ENCODE measurements around the gene KRT26.
"Not testable (repeated sequence)": the region's sequence is repeated elsewhere in the genome, so short reads cannot be mapped to it uniquely, and the experiment has no call there.

The KRT26 gene

DNA sequence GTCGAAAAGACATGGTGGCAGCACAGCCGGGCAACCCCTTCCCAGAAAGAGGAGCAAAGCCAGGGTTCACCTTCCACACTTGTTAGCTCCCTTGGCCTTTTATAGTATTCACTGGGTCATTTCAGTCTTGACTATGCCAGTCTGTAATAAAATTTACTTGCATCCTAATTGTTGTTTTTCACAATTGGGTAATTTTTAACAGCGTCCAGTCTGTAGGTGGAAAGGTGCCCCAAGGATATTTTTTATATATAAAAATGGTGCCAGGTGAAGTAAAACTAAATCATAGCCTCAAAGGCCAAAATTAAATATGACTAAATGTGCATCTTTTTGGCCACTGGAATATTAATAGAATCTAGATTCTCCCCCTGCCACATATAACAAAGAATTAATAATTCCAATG is at the start of gene KRT26:
Gene KRT26, minus strand, starts transcription at position 101 of the 400 bp plus-strand sequence. Its CDS starts 88 bp downstream, at position 13.
- DNase-seq (ENCODE audit: low read depth in 1 of 2, low spot score in 1 of 2), result no peak

- no peak for DNase-seq (ENCODE audit: low read depth in 1 of 2, low spot score in 1 of 2)
Observed at GRCh38 chr17:40821536-40821935, 49.5 kb upstream of the KRT26 start.

GRCh38 chr17:40820228-40820838 is 48.3 kb upstream of the KRT26 start:
- DNase-seq (ENCODE audit: low read depth in 1 of 2, low spot score in 1 of 2), result no peak

GRCh38 chr17:40819528-40820125 is 47.6 kb upstream of the KRT26 start:
- no peak for DNase-seq (ENCODE audit: low read depth in 1 of 2, low spot score in 1 of 2)

- DNase-seq (ENCODE audit: low read depth in 1 of 2, low spot score in 1 of 2), result peak; percentile 71 to 75
Observed at GRCh38 chr17:40818733-40819527, 46.9 kb upstream of the KRT26 start.

GRCh38 chr17:40818343-40818732 is 46.3 kb upstream of the KRT26 start:
- DNase-seq (ENCODE audit: low read depth in 1 of 2, low spot score in 1 of 2), result no peak

- no peak for DNase-seq (ENCODE audit: low read depth in 1 of 2, low spot score in 1 of 2)
Observed at GRCh38 chr17:40817103-40817682, 45.2 kb upstream of the KRT26 start.

DNA sequence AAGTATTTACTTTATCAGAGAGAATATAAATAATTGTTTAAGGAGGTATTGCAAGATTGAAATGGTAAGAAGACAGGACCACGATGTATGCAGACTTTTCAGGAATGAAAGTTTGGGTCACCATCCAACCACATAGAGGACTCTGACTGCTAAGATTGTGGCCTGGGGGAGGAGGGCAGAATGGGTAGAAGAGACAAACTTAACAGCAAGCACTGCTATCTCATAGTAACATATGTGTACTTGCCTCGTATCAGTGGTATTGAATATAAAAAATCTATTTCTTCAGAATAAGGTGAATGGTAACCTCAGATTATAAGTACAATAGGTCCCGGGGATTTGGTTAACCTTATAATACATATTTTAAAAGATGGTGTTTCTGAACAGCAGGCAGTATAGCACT is 44.6 kb upstream of the KRT26 start:
- DNase-seq (ENCODE audit: low read depth in 1 of 2, low spot score in 1 of 2), result no peak

GRCh38 chr17:40815381-40815780 is 43.4 kb upstream of the KRT26 start:
- DNase-seq (ENCODE audit: low read depth in 1 of 2, low spot score in 1 of 2), result no peak

DNA sequence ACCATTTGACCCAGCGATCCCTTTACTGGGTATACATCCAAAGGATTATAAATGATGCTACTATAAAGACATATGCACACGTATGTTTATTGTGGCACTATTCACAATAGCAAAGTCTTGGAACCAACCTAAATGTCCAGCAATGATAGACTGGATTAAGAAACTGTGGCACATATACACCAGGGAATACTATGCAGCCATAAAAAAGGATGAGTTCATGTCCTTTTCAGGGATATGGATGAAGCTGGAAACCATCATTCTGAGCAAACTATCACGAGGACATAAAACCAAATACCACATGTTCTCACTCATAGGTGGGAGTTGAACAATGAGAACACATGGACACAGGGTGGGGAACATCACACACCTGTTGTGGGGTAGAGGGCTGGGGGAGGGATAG is 42.7 kb upstream of the KRT26 start:
- DNase-seq (ENCODE audit: low read depth in 1 of 2, low spot score in 1 of 2), result not testable (repeated sequence)

- no peak for DNase-seq (ENCODE audit: low read depth in 1 of 2, low spot score in 1 of 2)
Observed at GRCh38 chr17:40813804-40814203, 41.8 kb upstream of the KRT26 start.

GRCh38 chr17:40812639-40813038 is 40.6 kb upstream of the KRT26 start:
- no peak for DNase-seq (ENCODE audit: low read depth in 1 of 2, low spot score in 1 of 2)

- no peak for DNase-seq (ENCODE audit: low read depth in 1 of 2, low spot score in 1 of 2)
Observed at GRCh38 chr17:40810494-40810893, 38.5 kb upstream of the KRT26 start.

DNA sequence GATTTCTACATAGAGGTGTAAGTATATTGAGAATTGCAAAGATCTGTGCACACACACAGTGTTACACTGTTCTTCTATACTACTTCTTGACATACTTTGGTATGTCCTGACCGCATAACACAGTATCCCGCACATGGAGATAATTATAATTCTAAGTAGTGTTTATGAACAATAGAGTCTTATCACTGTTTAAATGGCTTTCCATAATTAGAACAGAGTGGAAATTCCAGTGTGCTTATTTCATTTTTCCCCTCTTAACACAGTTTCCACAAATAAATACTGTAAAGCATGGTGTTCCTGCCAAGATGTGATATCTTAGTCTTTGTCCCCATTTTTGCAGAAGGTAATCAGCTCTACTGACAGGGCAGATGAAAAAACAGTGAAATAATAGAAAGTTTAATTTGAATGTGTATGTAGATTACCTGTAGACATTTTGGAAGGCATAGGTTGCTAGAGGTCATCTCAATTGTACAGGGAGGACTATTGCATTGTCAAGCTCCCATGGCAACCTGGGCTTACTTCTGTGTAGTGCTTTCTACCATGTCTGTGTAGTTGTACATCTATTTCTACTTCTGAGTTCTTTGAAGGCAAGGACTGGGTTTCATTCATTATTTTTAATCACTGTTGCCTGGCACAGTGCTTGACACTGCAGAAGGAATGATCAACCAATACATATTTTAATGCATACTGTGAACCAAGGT is 37.9 kb upstream of the KRT26 start:
- no peak for DNase-seq (ENCODE audit: low read depth in 1 of 2, low spot score in 1 of 2)

DNA sequence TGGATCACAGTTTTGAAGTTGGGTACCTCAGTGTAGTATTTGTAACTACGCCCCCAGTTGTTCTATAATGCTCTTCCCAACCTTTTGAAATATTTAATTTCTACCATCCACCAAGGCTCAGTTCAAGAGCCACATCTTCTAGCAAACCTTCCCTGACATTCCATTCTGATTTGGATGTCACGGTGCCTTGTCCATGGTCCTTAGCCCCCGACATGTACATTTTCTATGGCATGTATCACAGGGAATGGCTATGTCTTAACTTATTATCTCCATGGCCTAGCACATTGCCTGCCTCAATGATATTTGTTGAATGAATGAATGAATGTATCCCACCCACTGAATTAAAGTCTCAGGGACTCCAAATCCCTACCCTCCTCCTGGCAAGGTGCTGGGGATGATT is 34.1 kb upstream of the KRT26 start:
- DNase-seq (ENCODE audit: low read depth in 1 of 2, low spot score in 1 of 2), result no peak

- DNase-seq (ENCODE audit: low read depth in 1 of 2, low spot score in 1 of 2), result peak; percentile 51 to 72
Observed at GRCh38 chr17:40803617-40804082, 31.6 kb upstream of the KRT26 start.

- no peak for DNase-seq (ENCODE audit: low read depth in 1 of 2, low spot score in 1 of 2)
Observed at GRCh38 chr17:40801157-40801556, 29.2 kb upstream of the KRT26 start.

- DNase-seq (ENCODE audit: low read depth in 1 of 2, low spot score in 1 of 2), result no peak
Observed at GRCh38 chr17:40800381-40800780, 28.4 kb upstream of the KRT26 start.

DNA sequence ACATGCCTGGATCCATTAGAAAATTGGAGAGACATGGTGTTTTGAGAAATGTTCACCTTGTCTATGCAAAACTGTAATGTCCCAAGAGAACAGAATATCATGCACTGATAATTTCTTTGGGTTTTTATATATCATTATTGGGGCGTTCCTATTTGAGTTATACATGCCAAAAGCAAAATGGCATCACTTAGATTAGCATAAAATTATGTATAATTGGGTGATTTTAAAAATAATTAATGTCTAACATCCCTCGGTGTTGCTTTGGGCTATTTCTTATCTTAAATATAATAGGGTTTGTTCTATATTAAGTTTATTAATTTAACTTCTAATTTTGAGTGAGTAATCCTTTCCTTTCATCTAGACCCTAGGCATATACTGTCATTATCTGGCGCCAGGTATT is 27.9 kb upstream of the KRT26 start, which contains the start of gene KRT28:
Gene KRT28, minus strand, starts transcription at position 101 of the 400 bp plus-strand sequence. Its CDS starts 66 bp downstream, at position 35.
- no peak for DNase-seq (ENCODE audit: low read depth in 1 of 2, low spot score in 1 of 2)

- DNase-seq (ENCODE audit: low read depth in 1 of 2, low spot score in 1 of 2), result no peak
Observed at GRCh38 chr17:40796846-40797245, 24.8 kb upstream of the KRT26 start.

- no peak for DNase-seq (ENCODE audit: low read depth in 1 of 2, low spot score in 1 of 2)
Observed at GRCh38 chr17:40795019-40795667, 23.1 kb upstream of the KRT26 start.
